Hepatocyte (in vitro differentiated cells): ENCODE data around the gene CTSD. TPM values are rescaled to one million over a fixed set of nuclear protein-coding genes. Genes with fewer than 3 reads are reported as not detected.

ENCODE experiments used
- DNase-seq: peaks from one replicate; pipeline ENCODE4 v3.0.0-alpha.2; 2016; ENCODE audit warnings: low spot score
- H2AFZ ChIP-seq: fragments of 200-600 bp; sonication (generic); 2 replicates; pipeline ENCODE4 v1.6.0; 2016; ENCODE audit warnings: antibody characterized with exemption, mild to moderate bottlenecking
- H3K27ac ChIP-seq: fragments of 200-600 bp; sonication (generic); 2 replicates; pipeline ENCODE4 v1.5.1; 2016; ENCODE audit warnings: mild to moderate bottlenecking
- H3K27me3 ChIP-seq: fragments of 200-600 bp; sonication (generic); 2 replicates; pipeline ENCODE4 v1.6.1; 2016
- H3K36me3 ChIP-seq: fragments of 200-600 bp; sonication (generic); replicated peaks from 2 replicates; pipeline ENCODE4 v1.5.1; 2016; ENCODE audit warnings: low read depth; ENCODE audit not compliant: insufficient read depth
- H3K4me1 ChIP-seq: fragments of 200-600 bp; sonication (generic); 2 replicates; pipeline ENCODE4 v1.5.1; 2016; ENCODE audit warnings: mild to moderate bottlenecking, moderate library complexity; ENCODE audit not compliant: insufficient read depth
- H3K4me2 ChIP-seq: fragments of 200-600 bp; sonication (generic); 2 replicates; pipeline ENCODE4 v1.6.0; 2016
- H3K4me3 ChIP-seq: fragments of 200-600 bp; sonication (generic); 2 replicates; pipeline ENCODE4 v1.5.1; 2016; ENCODE audit warnings: mild to moderate bottlenecking
- H3K79me2 ChIP-seq: fragments of 200-600 bp; sonication (generic); 2 replicates; pipeline ENCODE4 v1.6.0; 2017; ENCODE audit warnings: mild to moderate bottlenecking
- H3K9me2 ChIP-seq: fragments of 200-600 bp; sonication (generic); replicated peaks from 2 replicates; pipeline ENCODE4 v1.6.0; 2017; ENCODE audit warnings: mild to moderate bottlenecking; ENCODE audit not compliant: insufficient read depth
- H3K9me3 ChIP-seq: fragments of 200-600 bp; sonication (generic); 2 replicates; pipeline ENCODE4 v1.5.1; 2016; ENCODE audit warnings: low read depth, mild to moderate bottlenecking
- H4K20me1 ChIP-seq: fragments of 200-600 bp; sonication (generic); 2 replicates; pipeline ENCODE4 v1.6.0; 2016; ENCODE audit warnings: mild to moderate bottlenecking; ENCODE audit not compliant: insufficient read depth, poor library complexity, severe bottlenecking
- CTCF ChIP-seq: fragments of 200-600 bp; sonication (generic); IDR thresholded peaks from 2 replicates; pipeline ENCODE4 v1.5.1; 2016; ENCODE audit warnings: antibody characterized with exemption, mild to moderate bottlenecking; ENCODE audit not compliant: poor library complexity
- EZH2 ChIP-seq: fragments of 200-600 bp; sonication (generic); IDR thresholded peaks from 2 replicates; pipeline ENCODE4 v1.6.1; 2016; ENCODE audit warnings: antibody characterized with exemption, mild to moderate bottlenecking, borderline replicate concordance
- EZH2phosphoT487 ChIP-seq: fragments of 200-600 bp; sonication (generic); IDR thresholded peaks from one replicate; pipeline ENCODE4 v1.6.1; 2018; ENCODE audit warnings: antibody characterized with exemption, mild to moderate bottlenecking, low read depth, moderate library complexity; ENCODE audit not compliant: unreplicated experiment, severe bottlenecking
- WGBS: methylation state at CpG from one replicate; pipeline ENCODE4 v1.1.6; 2016; ENCODE audit warnings: low lambda C conversion rate; ENCODE audit errors: missing lambda C conversion rate; 5-methylcytosine and 5-hydroxymethylcytosine counted together
- polyA plus RNA-seq: library from polyadenylated mRNA; unstranded; fragments of >200 nt; fragmentation: Nextera tagmentation; extraction: Ambion mirVana; gene quantifications from 2 replicates; pipeline ENCODE4 v1.2.1, GENCODE V29; 2016
- total RNA-seq: library from RNA; depleted of rRNA; stranded (reverse); fragments of >200 nt; gene quantifications from 2 replicates; pipeline ENCODE4 v1.2.3, GENCODE V29; 2014

The CTSD gene
- total and polyA plus RNA-seq, 2 experiments from 2014 or later = 562 to 1,283 TPM

- DNase-seq = no peak
- H3K4me2 ChIP-seq = no peak overlapping the region
- no peaks in the 10 kb centered on the region for H3K27me3 ChIP-seq
- H3K27ac ChIP-seq = no peak overlapping the region
- H3K36me3 ChIP-seq = no peaks in the 10 kb centered on the region
- H3K4me3 ChIP-seq = no peak overlapping the region
- H4K20me1 ChIP-seq = no peaks in the 10 kb centered on the region
- TF ChIP-seq EZH2phosphoT487 (no peak), CTCF (no peak), EZH2 (no peak)
- no peaks in the 10 kb centered on the region for H3K9me2 ChIP-seq
- 87% methylated on average over 9 of the region's 9 CpGs for WGBS
- H3K9me3 ChIP-seq = no peaks in the 10 kb centered on the region
- peaks cover 5% of the 10 kb centered on the region for H3K4me1 ChIP-seq
- no peaks in the 10 kb centered on the region for H3K79me2 ChIP-seq
- H2AFZ ChIP-seq = no peak overlapping the region
Observed at GRCh38 chr11:1727861-1728260, 35.9 kb downstream of the CTSD start.

- TF ChIP-seq CTCF = no peak
- TF ChIP-seq EZH2phosphoT487 = no peak
- no peak for TF ChIP-seq EZH2
- no peak overlapping the region for H3K27ac ChIP-seq
- no peaks in the 10 kb centered on the region for H3K36me3 ChIP-seq
- H3K4me1 ChIP-seq = peaks cover 5% of the 10 kb centered on the region
- WGBS = 75% methylated on average over 11 of the region's 11 CpGs
- H2AFZ ChIP-seq = no peak overlapping the region
- no peaks in the 10 kb centered on the region for H3K27me3 ChIP-seq
- no peak for DNase-seq
- H3K4me3 ChIP-seq = no peak overlapping the region
- H3K4me2 ChIP-seq = no peak overlapping the region
- no peaks in the 10 kb centered on the region for H3K79me2 ChIP-seq
- no peaks in the 10 kb centered on the region for H3K9me2 ChIP-seq
- no peaks in the 10 kb centered on the region for H4K20me1 ChIP-seq
- no peaks in the 10 kb centered on the region for H3K9me3 ChIP-seq
Observed at GRCh38 chr11:1727096-1727690, 36.5 kb downstream of the CTSD start.

GRCh38 chr11:1719781-1720180, 43.9 kb downstream of the CTSD start:
- 77% methylated on average over 8 of the region's 8 CpGs for WGBS

More at GRCh38 chr11:1719781-1720180, 43.9 kb downstream of the CTSD start:
- H3K79me2 ChIP-seq = no peaks in the 10 kb centered on the region
- no peak overlapping the region for H2AFZ ChIP-seq
- no peaks in the 10 kb centered on the region for H3K9me2 ChIP-seq
- TF ChIP-seq EZH2phosphoT487 (no peak), CTCF (no peak), EZH2 (no peak)
- H3K27ac ChIP-seq = no peak overlapping the region
- H3K27me3 ChIP-seq = no peaks in the 10 kb centered on the region
- no peak for DNase-seq
- no peaks in the 10 kb centered on the region for H4K20me1 ChIP-seq
- no peak overlapping the region for H3K4me2 ChIP-seq
- H3K9me3 ChIP-seq = no peaks in the 10 kb centered on the region
- H3K36me3 ChIP-seq = no peaks in the 10 kb centered on the region
- no peaks in the 10 kb centered on the region for H3K4me1 ChIP-seq
- H3K4me3 ChIP-seq = no peak overlapping the region
